GM19328 (cell line): ENCODE results near the gene PHLDB1.
"Not testable (repeated sequence)": the region's sequence is repeated elsewhere in the genome, so short reads cannot be mapped to it uniquely, and the experiment has no call there.

Experiments
- ATAC-seq: cut with Tn5 transposase; IDR thresholded peaks from one replicate; pipeline ENCODE4 v1.9.1; 2021; ENCODE audit warnings: mild to moderate bottlenecking, moderate library complexity; ENCODE audit not compliant: unreplicated experiment

The PHLDB1 gene

DNA sequence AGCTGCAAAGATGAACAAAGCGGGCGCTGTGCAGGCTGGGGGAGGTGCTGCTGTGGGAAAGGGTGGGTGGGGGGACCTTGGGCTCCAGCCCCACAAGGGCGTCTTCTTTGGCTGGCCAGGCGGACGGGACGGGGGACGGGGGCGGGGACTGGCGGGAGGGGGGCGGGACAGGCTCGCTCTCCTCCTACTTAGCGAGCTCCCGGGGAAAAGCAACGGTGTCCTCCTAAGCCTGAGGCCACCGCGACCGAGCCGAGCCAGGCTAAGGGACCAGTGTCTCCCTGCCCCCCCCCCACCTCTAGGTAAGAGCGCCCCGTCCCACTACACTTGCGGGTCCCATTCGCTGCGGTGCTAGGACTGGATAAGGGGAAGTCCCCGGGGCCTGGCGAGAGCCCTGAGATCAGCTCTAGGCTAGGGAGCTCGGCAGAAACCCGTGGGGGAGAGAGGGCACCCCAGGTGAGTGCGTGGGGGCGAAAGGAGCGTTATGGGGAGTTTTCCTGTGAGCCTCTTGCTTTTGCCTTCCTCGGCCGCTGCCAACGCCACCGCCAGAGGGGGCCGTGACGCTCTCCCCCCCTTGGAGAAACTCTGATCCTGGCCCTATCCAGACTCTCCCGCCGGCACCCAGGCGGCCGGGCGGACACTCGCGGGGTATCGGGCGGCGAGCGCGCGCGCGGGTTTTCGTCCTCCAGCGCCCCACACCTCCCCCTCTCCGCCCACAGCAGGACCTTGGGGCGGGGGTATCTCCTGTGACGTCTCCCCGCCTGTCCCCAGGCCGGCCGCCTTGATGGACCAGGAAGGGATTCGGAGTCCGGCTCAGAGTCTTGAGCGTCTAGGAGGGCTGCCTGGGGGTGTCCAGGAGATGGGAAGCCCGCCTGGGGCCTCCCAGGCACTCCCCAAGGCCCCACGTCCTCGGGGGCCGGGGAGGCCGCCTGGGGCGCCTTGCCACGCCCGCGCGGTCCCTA is at the start of gene PHLDB1:
Gene PHLDB1, plus strand, starts transcription at position 215 of the 959 bp plus-strand sequence. CDS start 6,222 bp downstream, outside the sequence.
- no peak for ATAC-seq

DNA sequence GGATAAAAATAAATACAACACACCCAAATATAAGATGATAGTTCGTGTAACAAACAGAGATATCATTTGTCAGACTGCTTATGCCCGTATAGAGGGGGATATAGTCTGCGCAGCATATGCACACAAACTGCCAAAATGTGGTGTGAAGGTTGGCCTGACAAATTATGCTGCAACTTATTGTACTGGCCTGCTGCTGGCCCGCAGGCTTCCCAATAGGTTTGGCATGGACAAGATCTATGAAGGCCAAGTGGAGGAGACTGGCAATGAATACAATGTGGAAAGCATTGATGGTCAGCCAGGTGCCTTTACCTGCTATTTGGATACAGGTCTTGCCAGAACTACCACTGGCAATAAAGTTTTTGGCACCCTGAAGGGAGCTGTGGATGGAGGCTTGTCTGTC is 46.6 kb upstream of the PHLDB1 start:
- ATAC-seq, result no peak

DNA sequence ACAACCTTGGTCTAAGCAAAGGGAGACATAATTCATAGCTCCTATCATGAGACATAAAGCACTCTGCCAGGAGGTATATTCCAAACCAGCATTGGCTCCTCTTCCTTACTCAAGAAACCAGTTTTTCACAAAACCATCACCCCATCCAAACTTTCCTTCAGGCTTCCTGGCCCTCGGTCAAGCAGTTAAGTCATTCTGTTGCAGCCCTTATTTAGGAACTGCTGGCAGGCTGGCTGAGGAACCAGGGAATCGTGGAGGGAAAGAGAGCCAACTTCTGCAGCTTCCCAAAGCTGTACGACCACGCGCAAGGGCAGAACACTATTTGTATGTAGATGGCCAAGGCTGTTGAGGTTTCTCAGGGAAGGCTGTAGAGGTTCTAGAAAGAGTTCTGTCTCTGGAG is 42.4 kb upstream of the PHLDB1 start:
- ATAC-seq, result no peak

DNA sequence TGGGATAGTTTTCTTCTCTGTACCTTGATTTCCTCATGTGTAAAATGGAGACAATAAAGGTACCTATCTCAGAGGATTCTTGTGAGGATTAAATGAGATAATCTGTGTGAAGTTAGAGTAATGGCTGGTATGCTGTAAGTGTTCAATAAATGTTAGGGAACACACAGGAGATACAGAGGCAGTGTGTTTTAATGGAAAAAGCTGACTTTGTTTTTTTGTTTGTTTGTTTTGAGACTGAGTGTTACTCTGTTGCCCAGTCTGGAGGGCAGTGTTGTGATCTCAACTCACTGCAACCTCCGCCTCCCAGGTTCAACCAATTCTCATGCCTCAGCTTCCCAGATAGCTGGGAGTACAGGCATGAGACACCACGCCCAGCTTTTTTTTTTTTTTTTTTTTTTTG is 37.7 kb upstream of the PHLDB1 start:
- no peak for ATAC-seq

DNA sequence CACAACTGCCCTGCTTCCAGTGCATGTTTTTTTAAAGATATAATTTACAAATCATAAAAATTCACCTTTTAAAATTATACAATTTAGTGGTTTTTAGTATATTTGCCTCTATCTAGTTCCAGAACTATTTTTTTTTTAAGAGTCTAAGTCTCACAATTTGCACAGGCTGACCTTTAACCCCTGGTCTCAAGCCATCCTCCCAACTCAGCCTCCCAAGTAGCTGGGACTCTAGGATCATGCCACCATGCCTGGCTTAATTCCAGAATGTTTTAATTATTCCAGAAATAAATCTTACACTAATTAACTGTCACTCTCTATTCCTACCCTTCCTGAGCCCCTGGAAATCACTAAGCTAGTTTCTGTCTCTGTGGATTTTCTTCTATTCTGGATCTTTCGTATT is 36.6 kb upstream of the PHLDB1 start:
- no peak for ATAC-seq

GRCh38 chr11:118571701-118572060 is 35.7 kb upstream of the PHLDB1 start:
- ATAC-seq, result not testable (repeated sequence)

DNA sequence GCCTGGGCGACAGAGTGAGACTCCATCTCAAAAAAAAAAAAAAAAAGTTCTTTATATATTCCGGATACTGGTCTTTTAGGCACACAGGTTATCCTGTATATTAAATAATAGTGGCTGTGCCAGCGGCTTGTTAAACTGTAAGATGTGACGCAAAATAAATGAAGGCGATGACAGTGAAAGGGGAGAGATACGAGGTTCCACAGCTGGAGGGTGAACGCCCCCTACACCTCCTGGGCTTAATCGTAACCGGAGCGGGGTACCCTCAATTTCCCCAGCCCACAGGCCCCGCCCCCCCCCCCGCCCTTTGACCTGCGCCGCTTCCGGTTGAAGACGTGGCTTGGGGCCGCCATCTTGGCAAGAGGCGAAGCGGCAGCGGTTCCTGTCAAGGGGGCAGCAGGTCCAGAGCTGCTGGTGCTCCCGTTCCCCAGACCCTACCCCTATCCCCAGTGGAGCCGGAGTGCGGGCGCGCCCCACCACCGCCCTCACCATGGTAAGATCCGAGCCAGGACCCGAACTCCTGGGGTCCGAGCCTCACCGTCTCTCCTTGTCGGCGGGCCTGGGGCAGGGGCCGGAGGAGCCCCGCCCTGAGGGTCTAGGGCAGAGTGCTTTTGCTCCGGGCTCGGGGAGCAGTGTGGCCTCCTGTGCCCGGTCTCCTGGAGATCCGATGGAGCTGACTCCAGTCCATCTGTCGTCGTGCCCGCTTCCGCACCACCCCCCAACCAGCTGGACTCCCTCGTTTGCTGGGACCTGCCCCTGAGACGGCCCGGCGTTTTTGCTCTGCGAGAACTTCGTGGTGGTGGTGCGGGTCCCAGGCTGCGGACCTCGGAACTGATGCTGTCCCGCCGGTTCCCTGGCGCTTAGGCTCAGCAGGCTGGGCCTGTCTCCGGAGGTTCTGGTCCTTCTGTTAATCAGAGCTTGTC is 35.1 kb upstream of the PHLDB1 start, which contains the start of gene ARCN1:
Gene ARCN1, plus strand, starts transcription at position 349 of the 920 bp plus-strand sequence. Its CDS starts 139 bp downstream, at position 488.
- peak; percentile 67 for ATAC-seq

DNA sequence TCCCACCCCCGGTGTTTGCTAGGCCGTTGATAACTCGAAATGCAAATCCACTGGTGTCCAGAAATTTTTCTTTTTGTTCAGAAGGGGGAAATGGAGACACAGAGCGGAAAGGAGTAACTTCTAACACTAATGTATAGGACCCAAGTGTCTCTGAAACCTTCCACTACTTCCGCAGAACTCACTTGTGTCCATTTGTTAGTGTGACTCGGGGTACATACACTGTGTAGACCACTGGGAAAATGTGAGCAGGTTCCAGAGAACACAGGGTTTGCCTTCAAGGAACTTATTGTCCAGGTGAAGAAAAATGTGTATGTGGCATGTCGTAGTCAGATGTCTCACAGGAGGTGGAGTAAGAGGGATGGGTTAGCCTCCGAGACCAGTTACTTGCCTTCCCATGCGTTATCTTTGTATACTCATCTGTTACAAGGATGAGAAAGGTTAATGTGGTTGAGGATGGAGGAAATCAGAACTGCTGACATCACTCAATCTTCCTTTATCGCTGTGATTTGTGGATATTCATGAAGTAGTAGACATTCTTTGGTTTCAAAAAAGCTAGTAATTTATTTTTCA is 34.3 kb upstream of the PHLDB1 start:
- ATAC-seq, result peak; percentile 24

- ATAC-seq, result no peak
Observed at GRCh38 chr11:118574636-118575035, 32.8 kb upstream of the PHLDB1 start.

GRCh38 chr11:118577995-118578394 is 29.4 kb upstream of the PHLDB1 start:
- ATAC-seq, result not testable (repeated sequence)

GRCh38 chr11:118581057-118581456 is 26.4 kb upstream of the PHLDB1 start:
- ATAC-seq, result no peak

GRCh38 chr11:118587952-118588351 is 19.5 kb upstream of the PHLDB1 start:
- ATAC-seq, result no peak

- no peak for ATAC-seq
Observed at GRCh38 chr11:118592616-118593367, 14.6 kb upstream of the PHLDB1 start.

- not testable (repeated sequence) for ATAC-seq
Observed at GRCh38 chr11:118594984-118595383, 12.4 kb upstream of the PHLDB1 start.

- ATAC-seq, result no peak
Observed at GRCh38 chr11:118596224-118597146, 10.9 kb upstream of the PHLDB1 start.

DNA sequence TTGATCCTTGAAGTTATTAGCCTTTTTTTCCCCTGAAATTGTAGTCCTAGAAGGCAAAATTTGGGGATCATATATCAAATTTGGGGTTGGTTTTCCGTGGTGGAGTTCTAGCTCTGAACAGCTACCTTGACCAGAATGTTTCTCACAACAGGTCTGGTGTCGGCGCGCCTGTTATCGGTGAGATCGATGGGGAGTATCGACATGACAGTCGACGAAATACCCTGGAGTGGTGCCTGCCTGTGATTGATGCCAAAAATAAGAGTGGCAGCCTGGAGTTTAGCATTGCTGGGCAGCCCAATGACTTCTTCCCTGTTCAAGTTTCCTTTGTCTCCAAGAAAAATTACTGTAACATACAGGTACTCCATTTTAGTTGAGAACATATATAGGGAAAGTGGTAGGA is 9.9 kb upstream of the PHLDB1 start:
- ATAC-seq, result no peak

DNA sequence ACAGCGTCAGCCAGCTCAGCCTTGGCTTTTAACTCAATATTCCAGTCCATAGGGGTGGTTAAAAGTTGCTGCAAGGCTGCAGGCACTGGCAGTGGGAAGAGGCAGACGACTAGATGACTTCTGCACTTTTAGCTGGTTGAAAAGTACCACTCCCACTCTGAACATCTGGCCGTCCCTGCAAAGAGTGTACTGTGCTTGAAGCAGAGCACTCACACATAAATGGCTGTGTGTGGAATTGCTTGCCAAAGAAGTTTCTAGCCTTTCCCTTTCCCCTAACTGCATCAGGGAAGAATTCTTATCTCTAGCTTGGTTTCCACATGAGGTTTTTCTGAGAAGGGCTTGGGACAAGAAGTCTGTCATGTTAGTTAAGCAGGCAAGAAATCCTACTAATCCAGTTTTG is 5.1 kb upstream of the PHLDB1 start:
- ATAC-seq, result no peak

GRCh38 chr11:118603709-118604108 is 3.7 kb upstream of the PHLDB1 start:
- not testable (repeated sequence) for ATAC-seq

DNA sequence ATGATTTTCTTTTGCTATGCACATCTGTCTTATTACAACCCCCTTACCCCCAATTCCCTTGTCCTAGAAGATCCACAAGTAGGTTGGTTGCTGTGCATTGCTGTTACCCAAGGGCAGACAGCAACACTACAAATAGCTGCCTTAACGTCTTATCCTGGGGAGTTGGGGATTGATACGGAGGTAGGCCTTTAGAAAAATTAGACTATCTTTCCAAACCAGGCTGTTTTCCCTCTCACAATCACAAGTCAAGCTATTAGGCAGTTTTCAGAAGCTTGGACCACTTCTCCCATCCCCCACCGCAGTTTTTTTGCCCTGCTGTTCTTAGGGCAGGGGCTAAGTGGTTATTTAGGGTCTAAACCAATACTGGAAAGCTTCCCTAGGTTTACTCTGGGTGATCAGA is 2.8 kb upstream of the PHLDB1 start:
- no peak for ATAC-seq
